MM.1S (cell line): Measurements from ENCODE around the gene RAB25.

Experiments used
- DNase-seq: peaks from one replicate; pipeline ENCODE4 v3.0.0-alpha.2; 2015
- H2AFZ ChIP-seq: fragments of 300-600 bp; sonication (generic); 2 replicates; pipeline ENCODE4 v1.6.0; 2016; ENCODE audit warnings: antibody characterized with exemption, low read length
- H3F3A ChIP-seq: fragments of 300-600 bp; sonication (generic); 2 replicates; pipeline ENCODE4 v1.6.1; 2016; ENCODE audit warnings: mild to moderate bottlenecking, antibody characterized with exemption, low read length, moderate library complexity, mixed read lengths; ENCODE audit not compliant: insufficient read depth
- H3K27ac ChIP-seq: fragments of 300-600 bp; sonication (generic); 2 replicates; pipeline ENCODE4 v1.5.1; 2016; ENCODE audit warnings: mild to moderate bottlenecking, low read length
- H3K27me3 ChIP-seq: fragments of 300-600 bp; sonication (generic); replicated peaks from 2 replicates; pipeline ENCODE4 v1.6.0; 2016; ENCODE audit warnings: low read length; ENCODE audit not compliant: insufficient read depth
- H3K36me3 ChIP-seq: fragments of 300-600 bp; sonication (generic); replicated peaks from 2 replicates; pipeline ENCODE4 v1.6.1; 2016; ENCODE audit warnings: mild to moderate bottlenecking, low read length, mixed read lengths; ENCODE audit not compliant: insufficient read depth
- H3K4me1 ChIP-seq: fragments of 300-600 bp; sonication (generic); 2 replicates; pipeline ENCODE4 v1.6.1; 2016; ENCODE audit warnings: low read length, mixed read lengths
- H3K4me2 ChIP-seq: fragments of 300-600 bp; sonication (generic); 2 replicates; pipeline ENCODE4 v1.6.0; 2016; ENCODE audit warnings: low read depth, low read length
- H3K4me3 ChIP-seq: fragments of 300-600 bp; sonication (generic); 2 replicates; pipeline ENCODE4 v1.5.1; 2016; ENCODE audit warnings: low read length, mixed read lengths
- H3K79me2 ChIP-seq: fragments of 300-600 bp; sonication (generic); 2 replicates; pipeline ENCODE4 v1.6.1; 2016; ENCODE audit warnings: mixed run types, low read length, mixed read lengths
- H3K9ac ChIP-seq: fragments of 300-600 bp; sonication (generic); 2 replicates; pipeline ENCODE4 v1.6.1; 2016; ENCODE audit warnings: low read length, mixed read lengths
- H3K9me2 ChIP-seq: fragments of 300-600 bp; sonication (generic); replicated peaks from 2 replicates; pipeline ENCODE4 v1.6.1; 2016; ENCODE audit warnings: mild to moderate bottlenecking, low read length, mixed read lengths; ENCODE audit not compliant: insufficient read depth
- H3K9me3 ChIP-seq: fragments of 300-600 bp; sonication (generic); replicated peaks from 2 replicates; pipeline ENCODE4 v1.6.1; 2016; ENCODE audit warnings: mild to moderate bottlenecking, low read length, mixed read lengths; ENCODE audit not compliant: insufficient read depth
- H4K20me1 ChIP-seq: fragments of 300-600 bp; sonication (generic); 2 replicates; pipeline ENCODE4 v1.6.1; 2016; ENCODE audit warnings: mild to moderate bottlenecking, low read length, moderate library complexity, mixed read lengths; ENCODE audit not compliant: insufficient read depth
- EZH2 ChIP-seq: fragments of 300-600 bp; sonication (generic); optimal IDR thresholded peaks from 2 replicates; pipeline ENCODE3; 2017; ENCODE audit warnings: low read depth, mild to moderate bottlenecking, antibody characterized with exemption, low read length, mixed read lengths
- EZH2phosphoT487 ChIP-seq: fragments of 300-600 bp; sonication (generic); IDR thresholded peaks from 2 replicates; pipeline ENCODE4 v1.6.1; 2018; ENCODE audit warnings: antibody characterized with exemption, low read length
- TF ChIP-seq, protein P1 (sequence below): fragments of 300-600 bp; sonication (generic); IDR thresholded peaks from 2 replicates; pipeline ENCODE4 v1.5.1; 2016; ENCODE audit warnings: antibody characterized with exemption, low read length, mixed read lengths

RAB25 gene

DNA sequence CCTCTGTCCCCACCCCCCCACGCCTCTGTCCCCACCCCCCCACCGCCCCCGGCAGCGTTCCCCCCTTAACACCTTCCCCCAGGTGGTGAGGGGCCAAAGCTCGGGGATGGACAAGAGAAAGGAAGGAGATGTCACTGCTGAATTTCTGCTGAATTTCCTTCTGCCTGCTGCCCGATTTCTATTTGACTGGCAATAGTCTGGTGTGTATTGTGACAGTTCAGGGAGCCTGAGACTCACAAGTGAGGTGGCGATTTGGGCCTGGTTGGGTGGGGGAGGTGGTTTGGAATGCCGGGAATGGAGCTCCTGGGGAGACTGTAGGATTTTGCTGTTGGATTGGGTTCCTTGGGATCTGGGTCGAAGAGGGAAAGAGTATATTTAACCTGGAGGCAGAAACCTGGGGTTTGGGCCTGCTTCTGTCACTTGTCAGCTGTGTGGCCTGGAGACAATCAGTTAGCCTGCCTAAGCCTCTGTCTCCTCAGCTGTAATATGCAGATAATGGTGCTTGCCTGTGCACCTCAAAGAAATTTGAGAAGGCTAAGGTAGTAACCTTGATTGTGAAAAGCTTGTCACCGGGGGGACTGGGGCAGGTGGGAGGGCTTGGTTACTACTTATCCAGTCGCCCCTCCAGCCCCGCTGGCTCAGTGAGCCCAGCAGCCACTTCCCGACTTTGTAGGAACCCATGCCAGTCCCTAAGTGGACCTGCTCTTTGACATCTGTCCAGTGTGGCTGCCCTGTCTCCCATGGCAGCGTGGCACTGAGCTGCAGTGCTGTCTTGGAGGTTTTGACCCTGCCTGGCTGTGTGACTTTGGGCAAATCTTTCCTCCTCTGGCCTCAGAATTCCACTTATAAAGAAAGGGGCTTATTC, 45.9 kb downstream of the RAB25 start:
- peak overlapping the region; percentile 79 for H2AFZ ChIP-seq
- DNase-seq: no peak
- H3K36me3 ChIP-seq: no peaks in the 10 kb centered on the region
- no peak for TF ChIP-seq EZH2
- TF ChIP-seq, protein P1, sequence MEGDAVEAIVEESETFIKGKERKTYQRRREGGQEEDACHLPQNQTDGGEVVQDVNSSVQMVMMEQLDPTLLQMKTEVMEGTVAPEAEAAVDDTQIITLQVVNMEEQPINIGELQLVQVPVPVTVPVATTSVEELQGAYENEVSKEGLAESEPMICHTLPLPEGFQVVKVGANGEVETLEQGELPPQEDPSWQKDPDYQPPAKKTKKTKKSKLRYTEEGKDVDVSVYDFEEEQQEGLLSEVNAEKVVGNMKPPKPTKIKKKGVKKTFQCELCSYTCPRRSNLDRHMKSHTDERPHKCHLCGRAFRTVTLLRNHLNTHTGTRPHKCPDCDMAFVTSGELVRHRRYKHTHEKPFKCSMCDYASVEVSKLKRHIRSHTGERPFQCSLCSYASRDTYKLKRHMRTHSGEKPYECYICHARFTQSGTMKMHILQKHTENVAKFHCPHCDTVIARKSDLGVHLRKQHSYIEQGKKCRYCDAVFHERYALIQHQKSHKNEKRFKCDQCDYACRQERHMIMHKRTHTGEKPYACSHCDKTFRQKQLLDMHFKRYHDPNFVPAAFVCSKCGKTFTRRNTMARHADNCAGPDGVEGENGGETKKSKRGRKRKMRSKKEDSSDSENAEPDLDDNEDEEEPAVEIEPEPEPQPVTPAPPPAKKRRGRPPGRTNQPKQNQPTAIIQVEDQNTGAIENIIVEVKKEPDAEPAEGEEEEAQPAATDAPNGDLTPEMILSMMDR: no peak
- H3K9ac ChIP-seq: peak overlapping the region; percentile 90
- H3K9me3 ChIP-seq: no peaks in the 10 kb centered on the region
- peak overlapping the region; percentile 82 for H3K27ac ChIP-seq
- peaks cover 17% of the 10 kb centered on the region for H3K4me1 ChIP-seq
- peak overlapping the region; percentile 30; the same call in 1 of the 2 replicates for H3K4me3 ChIP-seq
- no peaks in the 10 kb centered on the region for H4K20me1 ChIP-seq
- H3K9me2 ChIP-seq: no peaks in the 10 kb centered on the region
- H3K27me3 ChIP-seq: no peaks in the 10 kb centered on the region
- no peaks in the 10 kb centered on the region for H3K79me2 ChIP-seq
- peaks cover 17% of the 10 kb centered on the region; the same call in 1 of the 2 replicates for H3F3A ChIP-seq
- peak overlapping the region; percentile 67 for H3K4me2 ChIP-seq

DNA sequence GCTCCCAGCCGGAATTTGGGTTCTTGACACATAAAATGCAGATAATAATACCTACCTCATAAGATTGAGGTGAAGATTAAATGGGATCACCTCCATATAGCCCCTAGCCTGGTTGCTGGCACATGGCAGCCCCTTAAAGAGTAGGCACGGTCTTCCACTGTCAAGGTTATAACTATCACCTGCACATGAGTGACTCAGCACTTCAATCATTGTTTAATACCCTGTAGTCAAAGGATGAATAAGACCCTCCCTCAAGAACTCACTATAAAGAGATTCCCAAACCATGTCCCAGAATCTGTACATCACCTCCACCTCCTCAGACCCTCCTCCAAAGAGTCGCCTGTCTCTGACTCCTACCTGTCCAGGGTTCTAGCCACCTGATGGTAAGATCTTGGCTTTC, 47.1 kb downstream of the RAB25 start:
- no peaks in the 10 kb centered on the region for H3K36me3 ChIP-seq
- no peaks in the 10 kb centered on the region for H3K9me3 ChIP-seq
- H3F3A ChIP-seq: peaks cover 17% of the 10 kb centered on the region; the same call in 1 of the 2 replicates
- no peaks in the 10 kb centered on the region for H3K27me3 ChIP-seq
- no peaks in the 10 kb centered on the region for H3K79me2 ChIP-seq
- H4K20me1 ChIP-seq: no peaks in the 10 kb centered on the region
- TF ChIP-seq EZH2 (no peak), EZH2phosphoT487 (no peak)
- TF ChIP-seq, protein P1: no peak
- H3K27ac ChIP-seq: no peak overlapping the region
- DNase-seq: no peak
- no peaks in the 10 kb centered on the region for H3K9me2 ChIP-seq
- H3K4me2 ChIP-seq: no peak overlapping the region
- H3K4me3 ChIP-seq: no peak overlapping the region
- H3K9ac ChIP-seq: no peak overlapping the region
- no peak overlapping the region for H2AFZ ChIP-seq
- H3K4me1 ChIP-seq: peaks cover 17% of the 10 kb centered on the region

DNA sequence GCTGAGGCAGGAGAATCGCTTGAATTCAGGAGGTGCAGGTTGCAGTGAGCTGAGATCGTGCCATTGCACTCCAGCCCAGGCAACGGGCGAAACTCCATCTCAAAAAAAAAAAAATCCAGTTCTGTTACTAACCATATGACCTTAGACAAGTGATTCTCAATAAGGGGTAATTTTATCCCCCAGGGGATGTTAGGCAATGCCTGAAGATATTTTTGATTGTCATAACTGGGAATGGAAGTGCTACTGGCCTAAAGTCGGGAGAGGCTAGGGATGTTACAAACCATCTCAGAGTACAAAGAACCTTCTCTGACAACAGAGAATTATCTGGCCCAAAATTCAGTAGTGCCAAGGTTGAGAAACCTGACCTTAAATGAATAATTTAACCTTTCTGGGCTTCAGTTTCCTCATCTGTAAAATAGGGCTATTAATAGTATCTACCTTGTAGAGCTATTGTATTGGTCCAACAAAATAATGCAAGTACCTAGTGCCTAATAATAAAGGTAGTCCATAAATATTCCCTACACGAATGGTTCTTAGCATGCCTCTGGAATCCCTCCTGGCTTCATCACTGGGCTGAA, 47.8 kb downstream of the RAB25 start:
- Histone ChIP-seq H3K79me2 (no peaks in the 10 kb centered on the region), H3K27me3 (no peaks in the 10 kb centered on the region; the same call in 1 of the 2 replicates), H3K27ac (no peak overlapping the region), H3K36me3 (no peaks in the 10 kb centered on the region), H3K9me3 (no peaks in the 10 kb centered on the region), H3F3A (peaks cover 17% of the 10 kb centered on the region; the same call in 1 of the 2 replicates), H3K4me1 (peaks cover 17% of the 10 kb centered on the region), H3K9ac (no peak overlapping the region), H4K20me1 (no peaks in the 10 kb centered on the region), H2AFZ (no peak overlapping the region), H3K9me2 (no peaks in the 10 kb centered on the region), H3K4me3 (no peak overlapping the region), H3K4me2 (no peak overlapping the region)
- TF ChIP-seq, protein P1: no peak
- TF ChIP-seq EZH2 (no peak), EZH2phosphoT487 (no peak)
- DNase-seq: no peak
